ENCODE results near the gene ZFP57.
A peak's percentile ranks its signal among the peaks of the same experiment; 100 is the strongest.

The ZFP57 gene

GRCh38 chr6:29629571-29629970 lies 51.4 kb downstream of the ZFP57 start:
- Mint-ChIP-seq H3K4me3 (peak overlapping the region; percentile 94), H3K36me3 (ENCODE audit: low read depth) (peaks cover 9% of the 10 kb centered on the region), H3K27ac (no peak overlapping the region), H3K4me1 (ENCODE audit: low read depth) (peaks cover 38% of the 10 kb centered on the region), H3K27me3 (ENCODE audit: low read depth) (peaks cover 66% of the 10 kb centered on the region), H3K9me3 (no peaks in the 10 kb centered on the region)

- peaks cover 60% of the 10 kb centered on the region for H3K27me3 Mint-ChIP-seq (ENCODE audit: low read depth)
- peak overlapping the region; percentile 39 for H3K27ac Mint-ChIP-seq
- H3K9me3 Mint-ChIP-seq: no peaks in the 10 kb centered on the region
- H3K36me3 Mint-ChIP-seq (ENCODE audit: low read depth): peaks cover 13% of the 10 kb centered on the region
- peaks cover 33% of the 10 kb centered on the region for H3K4me1 Mint-ChIP-seq (ENCODE audit: low read depth)
- peak overlapping the region; percentile 94 for H3K4me3 Mint-ChIP-seq
Observed at GRCh38 chr6:29628419-29629281, 52.3 kb downstream of the ZFP57 start.

- peaks cover 56% of the 10 kb centered on the region for H3K27me3 Mint-ChIP-seq (ENCODE audit: low read depth)
- H3K27ac Mint-ChIP-seq: no peak overlapping the region
- H3K36me3 Mint-ChIP-seq (ENCODE audit: low read depth): peaks cover 15% of the 10 kb centered on the region
- H3K4me3 Mint-ChIP-seq: peak overlapping the region; percentile 94
- H3K4me1 Mint-ChIP-seq (ENCODE audit: low read depth): peaks cover 28% of the 10 kb centered on the region
- no peaks in the 10 kb centered on the region for H3K9me3 Mint-ChIP-seq
Observed at GRCh38 chr6:29627755-29628418, 53.1 kb downstream of the ZFP57 start.

- peaks cover 54% of the 10 kb centered on the region for H3K27me3 Mint-ChIP-seq (ENCODE audit: low read depth)
- H3K4me3 Mint-ChIP-seq: peak overlapping the region; percentile 49
- H3K9me3 Mint-ChIP-seq: no peaks in the 10 kb centered on the region
- peaks cover 28% of the 10 kb centered on the region for H3K4me1 Mint-ChIP-seq (ENCODE audit: low read depth)
- peaks cover 15% of the 10 kb centered on the region for H3K36me3 Mint-ChIP-seq (ENCODE audit: low read depth)
- H3K27ac Mint-ChIP-seq: no peak overlapping the region
Observed at GRCh38 chr6:29626948-29627754, 53.8 kb downstream of the ZFP57 start.

GRCh38 chr6:29625337-29625930 lies 55.5 kb downstream of the ZFP57 start:
- Mint-ChIP-seq H3K27me3 (ENCODE audit: low read depth) (peaks cover 37% of the 10 kb centered on the region), H3K36me3 (ENCODE audit: low read depth) (peaks cover 15% of the 10 kb centered on the region), H3K27ac (no peak overlapping the region), H3K9me3 (no peaks in the 10 kb centered on the region), H3K4me1 (ENCODE audit: low read depth) (peaks cover 14% of the 10 kb centered on the region), H3K4me3 (no peak overlapping the region)

- Mint-ChIP-seq H3K4me1 (ENCODE audit: low read depth) (peaks cover 11% of the 10 kb centered on the region), H3K27me3 (ENCODE audit: low read depth) (peaks cover 29% of the 10 kb centered on the region), H3K36me3 (ENCODE audit: low read depth) (peaks cover 14% of the 10 kb centered on the region), H3K27ac (no peak overlapping the region), H3K4me3 (no peak overlapping the region), H3K9me3 (no peaks in the 10 kb centered on the region)
Observed at GRCh38 chr6:29624520-29624961, 56.4 kb downstream of the ZFP57 start.

Measured in T-helper 1 cell treated with Interleukin-12 subunit alpha and Interleukin-12 subunit beta and Interleukin-4 antibody, amounts not matched to agents 30 μg/mL and 1 μg/mL, for 36 hours (primary cell).